ENCODE measurements around the gene TOMM20. TPM values are rescaled to one million over a fixed set of nuclear protein-coding genes. Genes with fewer than 3 reads are reported as not detected.

Gene TOMM20
- total RNA-seq, 4 donors from 2014 or later: 73.6 to 91.7 (median 83.0) TPM

DNA sequence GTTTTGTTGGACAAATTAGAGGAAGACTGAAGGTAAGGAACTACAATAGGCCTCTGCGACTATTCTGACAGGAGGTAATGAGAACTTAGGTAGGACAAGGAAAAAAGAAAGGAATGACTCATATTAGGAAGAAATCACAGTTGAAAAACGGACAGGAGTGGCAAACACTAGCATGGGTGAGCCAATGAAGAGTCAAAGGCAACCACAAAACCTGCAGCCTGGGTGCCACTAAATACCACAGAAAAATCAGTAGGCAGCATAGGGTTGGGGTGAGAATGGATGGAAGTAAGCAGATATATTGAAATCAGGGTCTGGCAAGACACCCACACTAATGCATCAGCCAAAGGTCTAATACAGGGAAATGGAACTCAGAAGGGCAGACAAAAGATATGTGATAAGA lies 22.4 kb upstream of the TOMM20 start:
- TF ChIP-seq, protein P1, sequence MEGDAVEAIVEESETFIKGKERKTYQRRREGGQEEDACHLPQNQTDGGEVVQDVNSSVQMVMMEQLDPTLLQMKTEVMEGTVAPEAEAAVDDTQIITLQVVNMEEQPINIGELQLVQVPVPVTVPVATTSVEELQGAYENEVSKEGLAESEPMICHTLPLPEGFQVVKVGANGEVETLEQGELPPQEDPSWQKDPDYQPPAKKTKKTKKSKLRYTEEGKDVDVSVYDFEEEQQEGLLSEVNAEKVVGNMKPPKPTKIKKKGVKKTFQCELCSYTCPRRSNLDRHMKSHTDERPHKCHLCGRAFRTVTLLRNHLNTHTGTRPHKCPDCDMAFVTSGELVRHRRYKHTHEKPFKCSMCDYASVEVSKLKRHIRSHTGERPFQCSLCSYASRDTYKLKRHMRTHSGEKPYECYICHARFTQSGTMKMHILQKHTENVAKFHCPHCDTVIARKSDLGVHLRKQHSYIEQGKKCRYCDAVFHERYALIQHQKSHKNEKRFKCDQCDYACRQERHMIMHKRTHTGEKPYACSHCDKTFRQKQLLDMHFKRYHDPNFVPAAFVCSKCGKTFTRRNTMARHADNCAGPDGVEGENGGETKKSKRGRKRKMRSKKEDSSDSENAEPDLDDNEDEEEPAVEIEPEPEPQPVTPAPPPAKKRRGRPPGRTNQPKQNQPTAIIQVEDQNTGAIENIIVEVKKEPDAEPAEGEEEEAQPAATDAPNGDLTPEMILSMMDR (IDR thresholded peaks at IDR 0.05): no peak
- DNase-seq (ENCODE audit: low spot score) (no peak), ATAC-seq (ENCODE audit: low FRiP score) (no peak)

GRCh38 chr1:235149824-235150223 lies 21.2 kb upstream of the TOMM20 start:
- DNase-seq (ENCODE audit: low spot score) (no peak), ATAC-seq (ENCODE audit: low FRiP score) (no peak)
- TF ChIP-seq, protein P1 (IDR thresholded peaks at IDR 0.05): no peak

DNA sequence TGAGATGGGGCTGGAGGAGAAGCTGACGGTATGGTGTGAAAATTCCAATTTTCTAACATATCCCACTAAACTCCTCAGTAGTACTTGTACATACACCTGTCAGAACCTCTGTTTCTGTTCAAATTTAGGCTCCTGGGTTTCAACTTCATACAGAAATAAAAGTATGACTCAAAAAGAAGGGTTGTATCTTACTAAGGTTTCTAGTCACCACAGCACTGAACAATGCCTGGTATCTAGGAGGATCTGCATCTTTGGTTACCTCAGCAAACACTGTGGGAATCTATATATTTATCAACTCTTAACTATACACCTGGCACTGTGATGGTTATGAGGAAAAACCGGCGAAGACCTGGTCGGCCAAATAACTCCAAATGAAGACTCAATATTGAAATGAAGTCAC lies 18.6 kb upstream of the TOMM20 start:
- ATAC-seq (ENCODE audit: low FRiP score) (no peak), DNase-seq (ENCODE audit: low spot score) (no peak)
- TF ChIP-seq, protein P1 (IDR thresholded peaks at IDR 0.05): no peak

GRCh38 chr1:235145639-235146038 lies 17.0 kb upstream of the TOMM20 start:
- TF ChIP-seq, protein P1 (IDR thresholded peaks at IDR 0.05): no peak
- no peak for ATAC-seq (ENCODE audit: low FRiP score)

DNA sequence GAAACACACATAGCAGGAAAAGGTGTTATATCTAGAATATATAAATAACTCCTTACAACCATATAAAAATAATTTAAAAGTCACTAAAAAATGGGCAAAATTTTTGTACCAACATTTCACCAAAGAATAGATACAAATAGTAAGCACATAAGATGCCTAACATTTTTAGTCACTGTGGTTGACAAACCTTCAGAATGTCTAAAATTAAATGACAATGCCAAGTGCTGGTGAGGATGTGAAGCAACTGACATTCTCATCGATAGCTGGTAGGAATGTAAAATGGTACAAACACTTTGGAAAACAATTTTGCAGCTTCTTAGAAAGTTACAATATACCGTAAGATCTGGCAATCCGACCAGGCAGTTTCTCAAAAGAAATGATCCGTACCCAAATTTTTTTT lies 14.4 kb upstream of the TOMM20 start:
- TF ChIP-seq, protein P1 (IDR thresholded peaks at IDR 0.05): no peak
- DNase-seq (ENCODE audit: low spot score) (no peak), ATAC-seq (ENCODE audit: low FRiP score) (no peak)

More at GRCh38 chr1:235145639-235146038, 17.0 kb upstream of the TOMM20 start:
- no peak for DNase-seq (ENCODE audit: low spot score)

GRCh38 chr1:235139315-235139714 lies 10.7 kb upstream of the TOMM20 start:
- no peak for DNase-seq (ENCODE audit: low spot score)
- ATAC-seq (ENCODE audit: low FRiP score): no peak
- TF ChIP-seq, protein P1 (IDR thresholded peaks at IDR 0.05): no peak

DNA sequence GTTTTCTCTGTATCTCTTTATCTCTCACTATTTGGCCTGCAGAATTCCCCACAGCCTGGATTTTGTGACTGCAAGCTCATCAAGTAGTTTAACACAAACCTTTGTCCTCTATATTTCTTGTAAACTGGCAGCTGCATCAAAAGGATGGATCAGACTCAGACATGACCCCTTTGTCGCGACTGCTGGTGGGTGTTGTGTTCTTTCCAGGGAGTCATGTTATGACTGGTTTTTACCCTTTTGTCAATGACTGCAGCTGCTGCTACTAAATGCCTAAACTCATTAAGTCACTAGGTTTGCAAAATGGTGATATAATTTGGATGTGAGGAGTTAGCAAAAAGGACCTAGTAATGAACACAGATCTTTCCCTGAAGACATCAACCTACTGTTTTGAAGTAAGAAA lies 10.2 kb upstream of the TOMM20 start:
- TF ChIP-seq, protein P1 (IDR thresholded peaks at IDR 0.05): no peak
- DNase-seq (ENCODE audit: low spot score) (no peak), ATAC-seq (ENCODE audit: low FRiP score) (no peak)
